SH-SY5Y (cell line): Measurements from ENCODE around the gene ARFGEF3.

Experiments used
- GATA2 ChIP-seq: IDR thresholded peaks from 2 replicates; pipeline ENCODE4 v1.6.1; 2011; ENCODE audit warnings: mild to moderate bottlenecking, low read depth, low read length
- GATA3 ChIP-seq: IDR thresholded peaks from 2 replicates; pipeline ENCODE4 v1.6.1; 2011; ENCODE audit warnings: low read depth, mild to moderate bottlenecking, low read length, moderate library complexity

GRCh38 chr6:138184230-138184629, 22.5 kb downstream of the ARFGEF3 start:
- no peak for TF ChIP-seq GATA2
- TF ChIP-seq GATA3, result no peak
